HG03135 (cell line): ENCODE results near the gene HES6.
A peak's percentile ranks its signal among the peaks of the same experiment; 100 is the strongest.

Experiments used
- ATAC-seq: cut with Tn5 transposase; IDR thresholded peaks from one replicate; pipeline ENCODE4 v1.9.1; 2021; ENCODE audit warnings: mild to moderate bottlenecking, moderate library complexity; ENCODE audit not compliant: unreplicated experiment

The HES6 gene

GRCh38 chr2:238256111-238256510 is 16.3 kb upstream of the HES6 start:
- no peak for ATAC-seq

- no peak for ATAC-seq
These were observed 15.8 kb upstream of the HES6 start for GRCh38 chr2:238255636-238256035.

GRCh38 chr2:238255151-238255551 is 15.3 kb upstream of the HES6 start:
- ATAC-seq = no peak

DNA sequence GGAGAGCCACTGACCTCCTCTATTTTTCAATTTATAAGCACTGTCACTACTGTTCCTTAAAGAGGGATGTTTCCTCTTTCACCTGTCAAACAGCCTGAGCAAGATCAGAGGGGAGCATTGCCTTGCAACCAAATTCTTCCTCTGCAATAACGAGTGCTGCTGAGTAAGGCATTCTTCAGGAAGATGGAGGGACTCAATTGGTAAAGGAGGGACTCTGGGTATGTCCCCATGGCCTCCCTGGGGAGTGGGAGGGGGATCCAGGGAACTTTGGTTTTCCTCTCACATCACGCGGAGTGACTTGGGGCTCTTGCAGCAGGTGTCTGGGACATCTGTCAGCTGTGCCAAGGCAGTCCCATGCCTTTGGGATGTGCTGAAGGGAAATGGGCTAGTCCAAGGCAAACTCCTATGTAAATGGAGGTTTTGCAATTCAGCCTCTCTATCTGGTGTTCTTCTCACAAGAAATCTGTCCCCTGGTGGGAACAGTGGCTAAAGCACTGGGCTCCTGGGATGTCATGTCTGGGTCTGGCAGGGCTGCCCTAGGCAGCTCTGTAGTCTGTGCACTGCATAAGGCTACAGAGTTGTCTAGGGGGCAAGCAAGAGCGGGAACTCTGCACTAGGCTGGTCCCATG is 14.4 kb upstream of the HES6 start:
- ATAC-seq = no peak

GRCh38 chr2:238252766-238253630 is 13.2 kb upstream of the HES6 start:
- ATAC-seq = no peak

DNA sequence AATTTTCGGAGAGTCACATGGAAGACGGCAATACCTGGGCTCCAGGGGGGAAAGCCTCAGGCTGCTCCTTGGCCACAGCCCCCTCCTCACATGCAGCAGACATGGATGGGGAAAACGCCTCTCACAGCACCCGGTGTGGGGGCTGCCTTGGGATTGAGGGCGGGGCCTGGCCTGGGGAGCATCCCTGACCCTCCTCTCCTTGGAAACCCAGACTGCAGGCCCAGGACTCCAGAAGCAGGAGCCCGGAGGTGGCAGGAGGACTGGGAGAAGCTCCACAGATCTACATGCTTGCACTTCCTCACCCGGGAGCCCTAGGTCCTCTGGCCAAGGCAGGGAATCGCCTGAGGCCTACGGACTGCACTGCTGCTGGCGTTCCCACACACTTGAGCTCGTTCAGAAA is 12.1 kb upstream of the HES6 start:
- no peak for ATAC-seq

GRCh38 chr2:238251331-238251730 is 11.5 kb upstream of the HES6 start:
- ATAC-seq = no peak

DNA sequence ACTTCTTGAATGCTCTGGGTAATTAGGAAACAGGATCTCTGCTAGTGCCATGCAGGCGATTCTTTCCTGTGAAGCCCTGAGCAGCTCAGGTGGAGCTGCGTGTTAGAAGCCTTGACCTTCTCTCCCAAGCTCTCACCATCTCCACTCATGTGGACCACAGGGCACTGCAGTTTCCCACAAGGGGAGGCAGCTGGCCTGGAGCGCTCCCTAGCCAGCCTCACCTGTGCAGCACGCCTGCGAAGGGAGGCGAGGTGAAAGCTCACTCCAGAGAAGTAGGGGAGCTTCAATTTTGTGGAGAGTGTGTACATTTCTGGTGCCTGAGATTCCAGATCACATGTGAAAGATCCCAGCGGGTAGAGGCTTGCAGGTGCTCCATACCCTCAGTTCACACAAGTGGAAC is 11.1 kb upstream of the HES6 start:
- no peak for ATAC-seq

- no peak for ATAC-seq
These were observed 8.1 kb upstream of the HES6 start for GRCh38 chr2:238247841-238248453.

DNA sequence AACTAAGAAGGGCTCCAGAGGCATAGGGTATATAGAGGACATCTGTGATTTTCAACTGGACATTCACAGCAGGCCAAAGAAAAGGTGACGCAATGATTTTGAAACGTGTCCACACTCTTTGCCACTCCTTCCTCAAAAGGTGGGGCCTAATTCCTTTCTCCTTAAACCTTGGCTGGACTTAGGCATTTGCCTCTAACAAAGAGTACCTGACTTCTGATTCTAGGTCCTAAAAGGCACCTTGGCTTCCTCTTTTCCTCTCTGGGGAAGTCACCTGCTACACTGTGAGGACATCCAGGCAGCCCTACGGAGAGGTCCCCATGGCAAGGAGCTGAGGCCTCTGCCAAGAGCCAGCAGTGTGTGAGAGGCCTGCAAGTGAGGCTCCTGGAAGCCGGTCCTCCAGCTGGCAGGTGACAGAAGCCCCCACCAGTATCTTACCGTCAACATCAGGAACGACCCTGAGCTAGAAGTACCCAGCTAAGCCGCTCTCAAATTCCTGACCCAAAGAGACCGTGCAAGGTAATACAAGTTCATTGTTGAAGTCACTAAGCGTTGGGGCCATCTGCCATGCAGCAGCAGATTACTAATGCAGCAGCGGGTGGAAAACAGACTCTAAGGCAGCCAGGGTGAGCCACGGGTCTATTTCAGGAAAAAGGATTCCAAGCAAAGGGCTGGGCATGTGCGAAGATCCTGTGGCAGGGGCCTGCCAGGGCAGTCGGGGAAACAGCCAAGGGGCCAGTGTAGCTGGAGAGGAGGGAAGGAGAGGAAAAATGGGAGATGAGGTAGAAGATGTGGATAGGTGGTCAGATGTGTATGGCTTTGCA is 7.4 kb upstream of the HES6 start:
- ATAC-seq = no peak

- ATAC-seq = no peak
These were observed 4.3 kb upstream of the HES6 start for GRCh38 chr2:238244151-238244550.

DNA sequence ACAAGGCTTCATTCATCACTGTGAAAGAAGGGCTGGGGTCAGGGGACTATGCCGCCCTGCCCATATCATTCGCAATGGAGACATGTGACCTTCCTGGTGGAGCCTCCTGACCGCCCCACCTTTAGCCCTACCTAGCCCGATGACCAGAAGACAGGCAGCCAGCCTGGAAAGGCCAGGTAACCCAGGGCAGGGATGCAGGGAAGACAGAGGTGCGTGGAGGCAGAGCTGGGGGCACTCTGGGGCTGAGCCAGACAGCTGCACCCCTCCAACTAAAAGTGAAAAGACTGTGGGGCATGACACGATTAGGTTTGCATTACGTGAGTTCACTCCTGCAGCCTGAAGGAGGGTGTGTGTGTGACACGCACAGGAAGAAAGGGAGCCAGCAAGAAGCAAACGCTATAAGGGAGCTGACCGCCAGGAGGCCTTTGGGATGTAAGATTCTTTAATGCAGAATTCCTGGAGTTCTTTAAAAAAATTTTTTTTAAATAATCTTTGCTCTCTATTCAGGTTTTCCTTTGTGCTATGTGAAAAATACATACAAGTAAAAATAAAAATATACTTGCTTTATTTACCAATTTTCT is 3.7 kb upstream of the HES6 start:
- ATAC-seq = no peak

- no peak for ATAC-seq
These were observed 3.1 kb upstream of the HES6 start for GRCh38 chr2:238242731-238243495.

GRCh38 chr2:238241970-238242369 is 2.1 kb upstream of the HES6 start:
- ATAC-seq = no peak

GRCh38 chr2:238240757-238241711 is 1.2 kb upstream of the HES6 start:
- ATAC-seq = no peak

- ATAC-seq = peak; percentile 24
These were observed 335 bp downstream of the HES6 start for GRCh38 chr2:238239543-238239862.

GRCh38 chr2:238238766-238239542 is 884 bp downstream of the HES6 start:
- peak; percentile 4 for ATAC-seq

- ATAC-seq = no peak
These were observed 1.5 kb downstream of the HES6 start for GRCh38 chr2:238238311-238238765.
